Lung (tissue), 12 donors: ENCODE results near the gene TMEM108. TPM values are rescaled to one million over a fixed set of nuclear protein-coding genes. Genes with fewer than 3 reads are reported as not detected.

Experiments used
- ATAC-seq: fragments of 200-7000 bp; cut with Tn5 transposase; one replicate; pipeline ENCODE4 v1.9.1; 2020; ENCODE audit warnings: moderate number of reproducible peaks; ENCODE audit not compliant: insufficient read depth, low FRiP score
- DNase-seq, 3 donors: peaks; one replicate each; pipeline ENCODE4 v3.0.0-alpha.2; 2013 to 2017
- H3K27ac ChIP-seq, 2 donors: one replicate each; pipeline ENCODE4 v1.5.1; 2013; ENCODE audit warnings: mild to moderate bottlenecking in 2 of 2, moderate library complexity in 2 of 2, control low read depth in 1 of 2, inconsistent platforms in 1 of 2, low read depth in 1 of 2, low read length in 1 of 2
- H3K27me3 ChIP-seq, 3 donors: one replicate each; pipeline ENCODE4 v1.5.1; 2013; ENCODE audit warnings: low read length in 2 of 3; ENCODE audit not compliant: control insufficient read depth in 3 of 3, insufficient read depth in 3 of 3
- H3K36me3 ChIP-seq, 4 donors: one replicate each; pipeline ENCODE4 v1.5.1; 2013; ENCODE audit warnings: low read length in 4 of 4, mild to moderate bottlenecking in 1 of 4, moderate library complexity in 1 of 4; ENCODE audit not compliant: control insufficient read depth in 4 of 4, insufficient read depth in 4 of 4
- H3K4me1 ChIP-seq, 5 donors: one replicate each; pipeline ENCODE4 v1.5.1; 2013; ENCODE audit warnings: low read length in 5 of 5, mild to moderate bottlenecking in 2 of 5, moderate library complexity in 1 of 5; ENCODE audit not compliant: control insufficient read depth in 5 of 5, insufficient read depth in 5 of 5
- H3K4me3 ChIP-seq: one replicate; pipeline ENCODE4 v1.5.1; 2013; ENCODE audit warnings: mild to moderate bottlenecking, control low read depth, moderate library complexity
- H3K9ac ChIP-seq, 2 donors: one replicate each; pipeline ENCODE4 v1.5.1; 2013; ENCODE audit warnings: low read length in 2 of 2, control low read depth in 1 of 2; ENCODE audit not compliant: insufficient read depth in 1 of 2
- H3K9me3 ChIP-seq, 4 donors: one replicate each; pipeline ENCODE4 v1.5.1; 2013; ENCODE audit warnings: low read length in 3 of 4, mild to moderate bottlenecking in 1 of 4, moderate library complexity in 1 of 4; ENCODE audit not compliant: control insufficient read depth in 4 of 4, insufficient read depth in 3 of 4
- CTCF ChIP-seq: IDR thresholded peaks from 2 replicates; pipeline ENCODE4 v1.5.1; 2012; ENCODE audit warnings: mild to moderate bottlenecking; ENCODE audit errors: control extremely low read depth, extremely low read depth
- WGBS, 2 donors: extraction: QIAGEN DNeasy Blood & Tissue Kit; methylation state at CpG; one replicate each; pipeline ENCODE4 v1.1.7; 2013; 5-methylcytosine and 5-hydroxymethylcytosine counted together
- polyA plus RNA-seq, 2 donors: library from polyadenylated mRNA; stranded (reverse); fragments of 200-250 nt; gene quantifications; one replicate each; pipeline ENCODE4 v1.2.1, GENCODE V29; 2013
- total RNA-seq, 2 donors: library from RNA; depleted of rRNA in 1 of 2; stranded (reverse); fragments of >200 nt in 1 of 2; gene quantifications; one replicate each; pipeline ENCODE4 v1.2.1, GENCODE V29; 2014 to 2021
- donor health status: control.
- donor health status: control.
- donor health status: Bipolar disorder and iron deficiency.
- donor health status: healthy.
- donor health status: DM: yes; HTN: yes; CAD: no.

The TMEM108 gene
- total and polyA plus RNA-seq, 4 donors, result 3.0 to 16.9 (median 7.6) TPM

DNA sequence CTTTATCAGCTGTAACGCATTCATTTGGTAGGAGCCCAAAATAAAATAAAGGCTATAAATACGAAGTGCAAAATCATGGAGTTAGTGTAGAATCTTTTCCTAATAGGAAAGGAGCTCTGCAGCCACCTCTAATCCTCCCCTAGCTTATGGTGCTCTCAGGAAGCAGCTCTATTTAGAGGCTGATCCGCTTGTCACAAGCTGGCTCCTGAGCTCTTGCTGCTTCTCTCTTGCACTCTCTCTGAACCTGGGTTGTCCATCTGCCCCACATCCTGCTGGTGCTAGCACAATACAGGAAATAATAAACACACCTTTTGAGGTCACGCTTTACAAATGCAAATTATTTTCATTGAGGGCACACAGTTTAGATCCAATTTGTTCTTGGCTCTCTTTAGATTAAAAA, 324.3 kb downstream of the TMEM108 start:
- 80 to 84% methylated on average over 4 of the region's 4 CpGs for WGBS, 2 donors
- no peak overlapping the region for H3K9ac ChIP-seq
- no peaks in the 10 kb centered on the region for H3K27me3 ChIP-seq
- peaks cover 0 to 6% (median under 1%) of the 10 kb centered on the region in 5 donors for H3K4me1 ChIP-seq
- ATAC-seq (no peak), DNase-seq (no peak)
- H3K4me3 ChIP-seq, result no peak overlapping the region
- H3K36me3 ChIP-seq, result no peaks in the 10 kb centered on the region
- TF ChIP-seq CTCF, result no peak
- H3K27ac ChIP-seq, result no peak overlapping the region
- no peaks in the 10 kb centered on the region for H3K9me3 ChIP-seq

DNA sequence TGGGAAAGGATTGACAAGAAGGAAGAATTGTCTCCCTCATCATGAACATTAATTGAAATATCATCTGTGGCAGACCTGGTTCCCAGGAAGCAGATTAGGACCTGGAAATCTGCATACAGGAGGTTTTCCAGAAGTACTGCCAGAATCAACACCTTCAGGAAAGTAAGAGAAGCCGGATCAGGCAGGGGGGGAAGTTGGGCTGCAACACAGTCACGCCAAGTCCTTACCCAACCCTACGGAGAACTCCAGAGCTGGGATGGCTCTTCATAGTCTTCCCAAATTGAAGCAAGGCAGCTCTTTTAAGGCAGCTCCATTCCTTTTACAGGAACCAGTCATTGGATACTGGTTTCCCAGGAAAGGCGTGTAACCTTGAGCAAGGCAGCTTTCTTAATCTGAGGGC, 326.5 kb downstream of the TMEM108 start:
- ATAC-seq, result no peak
- H3K4me1 ChIP-seq, result peaks cover 0 to 24% (median 11%) of the 10 kb centered on the region in 5 donors
- TF ChIP-seq CTCF, result no peak
- H3K27ac ChIP-seq, result no peak overlapping the region
- H3K9me3 ChIP-seq, result no peaks in the 10 kb centered on the region
- H3K4me3 ChIP-seq, result no peak overlapping the region
- no peaks in the 10 kb centered on the region for H3K27me3 ChIP-seq
- no peaks in the 10 kb centered on the region for H3K36me3 ChIP-seq
- no peak for DNase-seq
- 97% methylated on average over 4 of the region's 4 CpGs for WGBS, 2 donors
- no peak overlapping the region for H3K9ac ChIP-seq

DNA sequence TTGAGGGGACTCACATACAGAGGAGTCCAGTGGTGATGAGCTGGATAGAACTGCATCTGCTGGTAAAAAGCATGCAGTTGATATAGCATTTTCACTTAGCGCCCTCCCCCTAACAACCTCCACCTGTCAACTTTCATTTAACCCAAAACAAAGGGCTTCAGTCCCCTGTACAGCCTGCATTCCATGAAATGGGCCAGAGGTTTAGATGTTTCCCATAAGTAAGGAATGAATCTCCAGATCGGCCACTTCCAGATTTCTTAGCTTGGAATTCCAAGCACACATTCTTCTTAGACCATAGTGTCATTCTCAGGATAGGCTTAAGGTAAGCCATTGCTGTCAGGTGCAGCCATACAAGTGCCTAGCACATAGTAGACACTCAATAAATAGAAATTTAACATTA, 328.7 kb downstream of the TMEM108 start:
- Histone ChIP-seq H3K4me1 (peaks cover 0 to 30% (median 11%) of the 10 kb centered on the region in 5 donors), H3K27me3 (no peaks in the 10 kb centered on the region), H3K4me3 (no peak overlapping the region), H3K36me3 (peaks cover 0 to 2% (median 0%) of the 10 kb centered on the region in 4 donors), H3K9ac (no peak overlapping the region), H3K9me3 (no peaks in the 10 kb centered on the region), H3K27ac (no peak overlapping the region)
- no peak for TF ChIP-seq CTCF
- DNase-seq, result no peak
- WGBS, 2 donors, result 97 to 100% methylated on average over 2 of the region's 2 CpGs
- ATAC-seq, result no peak

- peaks cover 0 to 30% (median 11%) of the 10 kb centered on the region in 5 donors for H3K4me1 ChIP-seq
- no peaks in the 10 kb centered on the region for H3K27me3 ChIP-seq
- no peak overlapping the region for H3K4me3 ChIP-seq
- DNase-seq (no peak), ATAC-seq (no peak)
- peaks cover 0 to 2% (median 0%) of the 10 kb centered on the region in 4 donors for H3K36me3 ChIP-seq
- no peak overlapping the region for H3K27ac ChIP-seq
- WGBS, 2 donors, result 89 to 94% methylated on average over 3 of the region's 3 CpGs
- no peak for TF ChIP-seq CTCF
- no peaks in the 10 kb centered on the region for H3K9me3 ChIP-seq
- no peak overlapping the region for H3K9ac ChIP-seq
These were observed 329.2 kb downstream of the TMEM108 start for GRCh38 chr3:133367403-133367802.
